ENCODE data around the gene GEMIN7. TPM values are rescaled to one million over a fixed set of nuclear protein-coding genes. Genes with fewer than 3 reads are reported as not detected.

Gene GEMIN7
- total and polyA plus RNA-seq, 2 of the 13 experiments (the other 11 are each of a cell fraction or from before 2014, with no cell fraction given): 24.1 to 30.6 TPM

- TF ChIP-seq ZBTB33 (CRISPR knock-in tag; IDR thresholded peaks at IDR 0.05): peak; percentile 90
- TF ChIP-seq, protein P1, sequence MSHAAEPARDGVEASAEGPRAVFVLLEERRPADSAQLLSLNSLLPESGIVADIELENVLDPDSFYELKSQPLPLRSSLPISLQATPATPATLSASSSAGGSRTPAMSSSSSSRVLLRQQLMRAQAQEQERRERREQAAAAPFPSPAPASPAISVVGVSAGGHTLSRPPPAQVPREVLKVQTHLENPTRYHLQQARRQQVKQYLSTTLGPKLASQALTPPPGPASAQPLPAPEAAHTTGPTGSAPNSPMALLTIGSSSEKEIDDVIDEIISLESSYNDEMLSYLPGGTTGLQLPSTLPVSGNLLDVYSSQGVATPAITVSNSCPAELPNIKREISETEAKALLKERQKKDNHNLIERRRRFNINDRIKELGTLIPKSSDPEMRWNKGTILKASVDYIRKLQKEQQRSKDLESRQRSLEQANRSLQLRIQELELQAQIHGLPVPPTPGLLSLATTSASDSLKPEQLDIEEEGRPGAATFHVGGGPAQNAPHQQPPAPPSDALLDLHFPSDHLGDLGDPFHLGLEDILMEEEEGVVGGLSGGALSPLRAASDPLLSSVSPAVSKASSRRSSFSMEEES (CRISPR knock-in tag; IDR thresholded peaks at IDR 0.05): 0 out of 2 replicates have a peak, but pooled peaks have one; percentile 24
- TF ChIP-seq MZF1 (CRISPR knock-in tag; IDR thresholded peaks at IDR 0.05; ENCODE audit: borderline replicate concordance): no peak
- no peak for TF ChIP-seq ZNF263 (CRISPR knock-in tag; IDR thresholded peaks at IDR 0.05)
- no peak for TF ChIP-seq MATR3 (CRISPR knock-in tag; IDR thresholded peaks at IDR 0.05)
- no peak for TF ChIP-seq KMT2A (CRISPR knock-in tag; IDR thresholded peaks at IDR 0.05)
- TF ChIP-seq FOSL2 (CRISPR knock-in tag; IDR thresholded peaks at IDR 0.05): peak; percentile 94
- no peak for TF ChIP-seq SUZ12 (IDR thresholded peaks at IDR 0.05; ENCODE audit: low read depth, low read length)
- no peak for TF ChIP-seq SNRNP70 (IDR thresholded peaks at IDR 0.05; ENCODE audit: low read depth, low read length)
- no peak for TF ChIP-seq MTA1 (CRISPR knock-in tag; IDR thresholded peaks at IDR 0.05; ENCODE audit: borderline replicate concordance)
- peak; percentile 70 for TF ChIP-seq ZSCAN25 (CRISPR knock-in tag; IDR thresholded peaks at IDR 0.05)
- no peak for TF ChIP-seq IKZF4 (CRISPR knock-in tag; IDR thresholded peaks at IDR 0.05; ENCODE audit: borderline replicate concordance, low read depth, not compliant biosample characterization)
- TF ChIP-seq JUND (CRISPR knock-in tag; IDR thresholded peaks at IDR 0.05): peak; percentile 62; the same call in 1 of the 2 replicates
- TF ChIP-seq SCMH1 (CRISPR knock-in tag; IDR thresholded peaks at IDR 0.05; ENCODE audit: borderline replicate concordance): no peak
- peak; percentile 29; the same call in 1 of the 2 replicates for TF ChIP-seq ZNF12 (CRISPR knock-in tag; IDR thresholded peaks at IDR 0.05)
- TF ChIP-seq SPEN (CRISPR knock-in tag; IDR thresholded peaks at IDR 0.05; ENCODE audit: low read depth): no peak
- TF ChIP-seq ZNF383 (CRISPR knock-in tag; IDR thresholded peaks at IDR 0.05; ENCODE audit: borderline replicate concordance): no peak
- TF ChIP-seq ZNF296 (CRISPR knock-in tag; conservative IDR thresholded peaks at IDR 0.05): no peak
- TF ChIP-seq, protein P2, sequence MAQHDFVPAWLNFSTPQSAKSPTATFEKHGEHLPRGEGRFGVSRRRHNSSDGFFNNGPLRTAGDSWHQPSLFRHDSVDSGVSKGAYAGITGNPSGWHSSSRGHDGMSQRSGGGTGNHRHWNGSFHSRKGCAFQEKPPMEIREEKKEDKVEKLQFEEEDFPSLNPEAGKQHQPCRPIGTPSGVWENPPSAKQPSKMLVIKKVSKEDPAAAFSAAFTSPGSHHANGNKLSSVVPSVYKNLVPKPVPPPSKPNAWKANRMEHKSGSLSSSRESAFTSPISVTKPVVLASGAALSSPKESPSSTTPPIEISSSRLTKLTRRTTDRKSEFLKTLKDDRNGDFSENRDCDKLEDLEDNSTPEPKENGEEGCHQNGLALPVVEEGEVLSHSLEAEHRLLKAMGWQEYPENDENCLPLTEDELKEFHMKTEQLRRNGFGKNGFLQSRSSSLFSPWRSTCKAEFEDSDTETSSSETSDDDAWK (CRISPR knock-in tag; IDR thresholded peaks at IDR 0.05): no peak
- TF ChIP-seq RXRA (CRISPR knock-in tag; IDR thresholded peaks at IDR 0.05): peak; percentile 25; the same call in 1 of the 2 replicates
- no peak for TF ChIP-seq ZNF850 (CRISPR knock-in tag; conservative IDR thresholded peaks at IDR 0.05)
- TF ChIP-seq RARA (CRISPR knock-in tag; IDR thresholded peaks at IDR 0.05): peak; percentile 49
- TF ChIP-seq ZNF44 (CRISPR knock-in tag; IDR thresholded peaks at IDR 0.05): no peak
- TF ChIP-seq NR2F1 (CRISPR knock-in tag; IDR thresholded peaks at IDR 0.05): 0 out of 4 replicates have a peak, but pooled peaks of 1 of the 2 experiments have one; percentile 39
- no peak for TF ChIP-seq ZNF546 (CRISPR knock-in tag; conservative IDR thresholded peaks at IDR 0.05)
These were observed 20.6 kb downstream of the GEMIN7 start (continued) for GRCh38 chr19:45099467-45100191.
